Measurements from ENCODE around the gene RIOX2.
"Not testable (repeated sequence)": the region's sequence is repeated elsewhere in the genome, so short reads cannot be mapped to it uniquely, and the experiment has no call there.

Gene RIOX2

GRCh38 chr3:98012979-98013378 is 40.7 kb upstream of the RIOX2 start:
- DNase-seq (ENCODE audit: extremely low read depth, insufficient read length), result no peak
- Histone ChIP-seq H3K36me3 (ENCODE audit: control insufficient read depth, insufficient read depth, low read length) (no peaks in the 10 kb centered on the region), H3K27me3 (replicated peaks; ENCODE audit: control insufficient read depth, insufficient read depth, low read length) (no peaks in the 10 kb centered on the region), H3K4me3 (replicated peaks; ENCODE audit: low read depth, low read length) (no peak overlapping the region)
- no peak for TF ChIP-seq CTCF (IDR thresholded peaks at IDR 0.05; ENCODE audit: insufficient read depth, low read length, poor library complexity, severe bottlenecking)

DNA sequence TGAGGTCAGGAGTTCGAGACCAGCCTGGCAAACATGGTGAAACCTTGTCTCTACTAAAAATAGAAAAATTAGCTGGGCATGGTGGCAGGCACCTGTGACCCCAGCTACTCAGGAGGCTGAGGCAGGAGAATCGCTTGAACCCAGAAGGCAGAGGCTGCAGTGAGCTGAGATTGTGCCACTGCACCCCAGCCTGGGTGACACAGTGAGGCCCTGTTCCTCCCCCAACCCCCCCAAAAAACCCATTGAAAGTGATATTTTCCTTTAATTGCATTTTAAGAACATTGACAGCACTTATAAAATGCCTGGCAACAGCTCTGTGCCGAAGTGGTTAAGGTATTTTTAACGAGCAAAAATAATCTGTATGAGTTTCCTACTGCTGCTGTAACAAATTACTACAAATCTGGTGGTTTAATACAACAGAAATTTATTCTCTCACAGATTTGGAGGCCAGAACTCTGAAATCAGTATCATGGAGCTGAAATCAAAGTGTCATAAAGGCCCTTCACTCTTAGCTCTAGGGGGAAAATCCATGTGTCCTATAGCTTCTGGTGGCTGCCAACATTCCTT is 38.7 kb upstream of the RIOX2 start:
- DNase-seq (ENCODE audit: extremely low read depth, insufficient read length), result not testable (repeated sequence)

GRCh38 chr3:98010194-98010882 is 38.1 kb upstream of the RIOX2 start:
- no peak for DNase-seq (ENCODE audit: extremely low read depth, insufficient read length)
- no peak for TF ChIP-seq CTCF (IDR thresholded peaks at IDR 0.05; ENCODE audit: insufficient read depth, low read length, poor library complexity, severe bottlenecking)
- H3K27me3 ChIP-seq (replicated peaks; ENCODE audit: control insufficient read depth, insufficient read depth, low read length), result no peaks in the 10 kb centered on the region
- H3K4me3 ChIP-seq (replicated peaks; ENCODE audit: low read depth, low read length), result no peak overlapping the region
- no peaks in the 10 kb centered on the region for H3K36me3 ChIP-seq (ENCODE audit: control insufficient read depth, insufficient read depth, low read length)

More for the DNA sequence above, 38.7 kb upstream of the RIOX2 start:
- not testable (repeated sequence) for H3K36me3 ChIP-seq (ENCODE audit: control insufficient read depth, insufficient read depth, low read length); H3K27me3 ChIP-seq (replicated peaks; ENCODE audit: control insufficient read depth, insufficient read depth, low read length); H3K4me3 ChIP-seq (replicated peaks; ENCODE audit: low read depth, low read length)

DNA sequence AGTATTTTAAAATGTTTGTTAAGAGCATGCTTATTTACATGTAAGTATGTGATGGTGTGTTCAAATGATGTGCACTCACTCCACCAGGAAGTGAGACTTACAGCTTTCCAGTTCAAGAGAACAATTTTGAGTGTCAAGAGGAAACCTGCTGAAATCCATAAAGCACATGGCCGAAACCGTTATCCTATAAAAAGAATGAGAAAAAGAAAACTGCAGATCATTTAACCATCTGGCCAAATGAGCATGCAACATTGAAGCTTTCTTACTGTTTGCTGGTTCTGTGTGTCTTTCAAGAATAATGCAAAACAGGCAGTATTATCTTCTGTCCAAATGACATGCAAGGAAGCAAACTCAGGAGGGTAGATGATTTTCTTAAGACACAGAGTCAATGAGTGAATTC is 36.6 kb upstream of the RIOX2 start:
- DNase-seq (ENCODE audit: extremely low read depth, insufficient read length), result no peak
- Histone ChIP-seq H3K4me3 (replicated peaks; ENCODE audit: low read depth, low read length) (no peak overlapping the region), H3K36me3 (ENCODE audit: control insufficient read depth, insufficient read depth, low read length) (no peaks in the 10 kb centered on the region), H3K27me3 (replicated peaks; ENCODE audit: control insufficient read depth, insufficient read depth, low read length) (no peaks in the 10 kb centered on the region)
- no peak for TF ChIP-seq CTCF (IDR thresholded peaks at IDR 0.05; ENCODE audit: insufficient read depth, low read length, poor library complexity, severe bottlenecking)

GRCh38 chr3:98005438-98005837 is 33.2 kb upstream of the RIOX2 start:
- TF ChIP-seq CTCF (IDR thresholded peaks at IDR 0.05; ENCODE audit: insufficient read depth, low read length, poor library complexity, severe bottlenecking), result no peak
- Histone ChIP-seq H3K27me3 (replicated peaks; ENCODE audit: control insufficient read depth, insufficient read depth, low read length) (no peaks in the 10 kb centered on the region), H3K4me3 (replicated peaks; ENCODE audit: low read depth, low read length) (no peak overlapping the region), H3K36me3 (ENCODE audit: control insufficient read depth, insufficient read depth, low read length) (no peaks in the 10 kb centered on the region)
- no peak for DNase-seq (ENCODE audit: extremely low read depth, insufficient read length)

- TF ChIP-seq CTCF (IDR thresholded peaks at IDR 0.05; ENCODE audit: insufficient read depth, low read length, poor library complexity, severe bottlenecking), result no peak
- Histone ChIP-seq H3K27me3 (replicated peaks; ENCODE audit: control insufficient read depth, insufficient read depth, low read length) (no peaks in the 10 kb centered on the region), H3K36me3 (ENCODE audit: control insufficient read depth, insufficient read depth, low read length) (no peaks in the 10 kb centered on the region), H3K4me3 (replicated peaks; ENCODE audit: low read depth, low read length) (no peak overlapping the region)
- no peak for DNase-seq (ENCODE audit: extremely low read depth, insufficient read length)
Measured at GRCh38 chr3:98004721-98005120, 32.5 kb upstream of the RIOX2 start.
